Measurements from ENCODE around the gene TNPO3.

The TNPO3 gene

DNA sequence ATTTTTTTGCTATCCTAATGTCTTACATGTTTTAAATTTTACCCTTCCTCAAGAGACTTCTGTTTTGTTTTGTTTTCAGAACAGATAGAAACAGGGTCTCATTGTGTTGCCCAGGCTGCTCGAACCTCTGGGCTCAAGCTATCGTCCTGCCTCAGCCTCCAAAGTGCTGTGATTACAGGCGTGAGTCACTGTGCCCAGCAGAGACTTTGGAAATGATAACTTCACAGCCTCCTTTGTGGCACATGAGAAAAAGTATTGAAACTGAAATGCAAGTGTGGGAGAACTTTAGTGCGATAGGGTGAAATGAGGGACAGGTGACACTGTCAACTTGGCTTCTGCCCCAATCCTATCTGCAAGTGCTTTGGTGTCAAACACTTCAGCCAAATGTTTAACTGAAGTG, 95.6 kb downstream of the TNPO3 start:
- H3K4me3 ChIP-seq (ENCODE audit: control insufficient read depth, low read depth, low read length), result no peak overlapping the region
- no peak for DNase-seq (ENCODE audit: low read depth)
- TF ChIP-seq, protein P1, sequence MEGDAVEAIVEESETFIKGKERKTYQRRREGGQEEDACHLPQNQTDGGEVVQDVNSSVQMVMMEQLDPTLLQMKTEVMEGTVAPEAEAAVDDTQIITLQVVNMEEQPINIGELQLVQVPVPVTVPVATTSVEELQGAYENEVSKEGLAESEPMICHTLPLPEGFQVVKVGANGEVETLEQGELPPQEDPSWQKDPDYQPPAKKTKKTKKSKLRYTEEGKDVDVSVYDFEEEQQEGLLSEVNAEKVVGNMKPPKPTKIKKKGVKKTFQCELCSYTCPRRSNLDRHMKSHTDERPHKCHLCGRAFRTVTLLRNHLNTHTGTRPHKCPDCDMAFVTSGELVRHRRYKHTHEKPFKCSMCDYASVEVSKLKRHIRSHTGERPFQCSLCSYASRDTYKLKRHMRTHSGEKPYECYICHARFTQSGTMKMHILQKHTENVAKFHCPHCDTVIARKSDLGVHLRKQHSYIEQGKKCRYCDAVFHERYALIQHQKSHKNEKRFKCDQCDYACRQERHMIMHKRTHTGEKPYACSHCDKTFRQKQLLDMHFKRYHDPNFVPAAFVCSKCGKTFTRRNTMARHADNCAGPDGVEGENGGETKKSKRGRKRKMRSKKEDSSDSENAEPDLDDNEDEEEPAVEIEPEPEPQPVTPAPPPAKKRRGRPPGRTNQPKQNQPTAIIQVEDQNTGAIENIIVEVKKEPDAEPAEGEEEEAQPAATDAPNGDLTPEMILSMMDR (IDR thresholded peaks at IDR 0.05; ENCODE audit: control insufficient read depth, insufficient read depth, low read depth, low read length, missing control alignments), result no peak

DNA sequence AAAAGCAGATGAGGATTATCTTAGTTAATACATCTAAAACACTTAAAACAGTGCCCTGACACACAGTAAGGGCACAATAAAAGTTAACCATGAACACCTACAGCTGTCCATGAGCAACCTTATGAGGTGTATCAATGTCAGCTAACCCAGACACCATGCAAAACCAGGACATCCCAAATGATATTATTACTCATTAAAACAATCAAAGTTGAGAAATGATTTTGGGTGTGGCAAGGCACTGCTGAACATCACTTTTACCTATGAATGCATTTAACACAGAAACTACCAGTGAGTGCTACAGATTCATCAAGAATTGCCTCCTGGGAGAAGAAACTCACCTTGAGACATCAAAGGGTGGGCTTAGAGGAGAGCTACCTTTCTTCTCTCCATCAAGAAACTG, 98.9 kb downstream of the TNPO3 start:
- no peak for DNase-seq (ENCODE audit: low read depth)
- TF ChIP-seq, protein P1 (IDR thresholded peaks at IDR 0.05; ENCODE audit: control insufficient read depth, insufficient read depth, low read depth, low read length, missing control alignments), result no peak
- no peak overlapping the region for H3K4me3 ChIP-seq (ENCODE audit: control insufficient read depth, low read depth, low read length)

DNA sequence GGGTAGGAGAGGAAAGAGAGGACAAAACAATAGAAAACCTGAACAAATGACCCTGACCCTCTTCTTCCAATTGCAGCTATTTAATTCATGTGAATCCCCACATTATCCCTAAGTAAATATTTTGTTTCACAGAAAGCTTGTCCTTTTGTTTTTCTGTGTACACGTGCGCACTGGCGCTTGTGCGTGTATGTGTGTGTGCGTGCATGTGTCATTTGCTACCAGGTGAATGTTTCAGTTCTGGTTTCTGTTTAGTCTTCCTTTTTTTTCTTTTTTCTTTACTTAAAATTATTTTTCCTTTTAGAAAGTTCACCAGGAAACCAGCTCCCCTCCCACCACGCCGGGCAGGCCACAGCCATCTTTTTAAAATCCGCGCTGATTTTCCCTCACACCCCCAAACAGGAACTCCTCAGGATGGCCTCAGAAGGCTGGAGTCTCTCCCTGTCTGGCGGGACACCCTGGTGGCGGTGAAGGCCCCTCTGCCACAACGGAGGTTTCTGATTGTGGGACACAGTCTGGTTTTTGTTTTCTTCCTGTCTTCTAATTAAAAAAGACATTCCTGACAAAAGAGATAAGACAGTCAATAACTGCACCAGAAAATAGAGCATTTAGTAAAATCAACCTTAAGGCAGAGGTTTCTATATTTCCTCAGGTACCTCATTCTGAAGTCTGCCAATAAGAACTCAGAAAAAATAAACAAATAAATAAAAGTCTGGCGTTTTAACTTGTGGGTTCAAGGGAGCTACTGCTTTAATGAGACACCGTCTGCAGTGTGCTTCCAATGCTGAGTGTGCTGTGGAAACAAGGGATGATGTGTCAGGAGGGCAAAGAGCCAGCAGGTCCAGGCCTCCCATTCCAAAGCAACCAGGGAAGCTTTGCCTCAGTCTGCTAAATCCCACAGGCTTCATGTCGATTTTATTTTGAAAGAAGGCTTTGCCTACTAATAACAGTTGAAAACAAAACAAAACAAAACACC, 99.8 kb downstream of the TNPO3 start:
- peak; percentile 40 for DNase-seq (ENCODE audit: low read depth)
- no peak overlapping the region for H3K4me3 ChIP-seq (ENCODE audit: control insufficient read depth, low read depth, low read length)
- TF ChIP-seq, protein P1 (IDR thresholded peaks at IDR 0.05; ENCODE audit: control insufficient read depth, insufficient read depth, low read depth, low read length, missing control alignments), result no peak

DNA sequence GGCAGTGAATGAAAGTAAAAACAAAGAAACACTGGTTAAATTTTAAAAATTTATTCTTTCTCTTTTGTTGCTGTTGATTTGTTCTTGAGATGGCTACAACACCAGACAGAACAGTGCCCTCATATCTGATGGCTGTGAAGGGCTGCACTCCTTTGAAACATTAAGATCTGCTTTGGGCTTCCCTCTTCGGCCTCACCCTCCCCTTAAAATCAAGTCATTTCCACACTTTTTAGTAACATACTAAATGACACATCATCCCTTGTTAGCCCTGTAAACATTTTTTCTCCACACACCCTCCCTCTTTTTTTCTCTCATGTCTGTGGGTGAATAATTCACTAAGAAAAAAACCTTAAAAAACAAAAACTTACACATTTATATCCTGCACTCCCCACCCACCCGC, 100.8 kb downstream of the TNPO3 start:
- no peak for DNase-seq (ENCODE audit: low read depth)
- no peak overlapping the region for H3K4me3 ChIP-seq (ENCODE audit: control insufficient read depth, low read depth, low read length)
- TF ChIP-seq, protein P1 (IDR thresholded peaks at IDR 0.05; ENCODE audit: control insufficient read depth, insufficient read depth, low read depth, low read length, missing control alignments), result no peak

DNA sequence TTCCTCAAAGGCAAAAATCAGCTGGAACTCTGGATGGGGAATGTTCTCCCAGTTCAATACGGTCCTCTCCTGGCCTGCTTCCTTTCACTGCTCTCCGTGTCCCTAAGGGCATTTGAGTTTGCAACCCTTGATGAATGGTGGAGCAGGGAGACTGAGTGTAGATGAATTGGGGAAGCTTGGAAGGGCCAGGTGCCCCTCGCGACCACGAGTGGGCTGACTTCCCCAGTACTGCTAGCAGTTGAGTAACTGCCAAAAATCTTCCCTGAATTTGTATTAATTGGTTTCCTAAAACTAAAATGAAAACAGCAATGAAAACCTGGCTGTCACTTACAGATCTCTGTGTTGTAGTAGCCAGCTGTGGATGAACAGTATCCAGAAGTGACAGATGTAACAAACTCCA, 103.6 kb downstream of the TNPO3 start:
- TF ChIP-seq, protein P1 (IDR thresholded peaks at IDR 0.05; ENCODE audit: control insufficient read depth, insufficient read depth, low read depth, low read length, missing control alignments), result no peak
- H3K4me3 ChIP-seq (ENCODE audit: control insufficient read depth, low read depth, low read length), result no peak overlapping the region
- no peak for DNase-seq (ENCODE audit: low read depth)

DNA sequence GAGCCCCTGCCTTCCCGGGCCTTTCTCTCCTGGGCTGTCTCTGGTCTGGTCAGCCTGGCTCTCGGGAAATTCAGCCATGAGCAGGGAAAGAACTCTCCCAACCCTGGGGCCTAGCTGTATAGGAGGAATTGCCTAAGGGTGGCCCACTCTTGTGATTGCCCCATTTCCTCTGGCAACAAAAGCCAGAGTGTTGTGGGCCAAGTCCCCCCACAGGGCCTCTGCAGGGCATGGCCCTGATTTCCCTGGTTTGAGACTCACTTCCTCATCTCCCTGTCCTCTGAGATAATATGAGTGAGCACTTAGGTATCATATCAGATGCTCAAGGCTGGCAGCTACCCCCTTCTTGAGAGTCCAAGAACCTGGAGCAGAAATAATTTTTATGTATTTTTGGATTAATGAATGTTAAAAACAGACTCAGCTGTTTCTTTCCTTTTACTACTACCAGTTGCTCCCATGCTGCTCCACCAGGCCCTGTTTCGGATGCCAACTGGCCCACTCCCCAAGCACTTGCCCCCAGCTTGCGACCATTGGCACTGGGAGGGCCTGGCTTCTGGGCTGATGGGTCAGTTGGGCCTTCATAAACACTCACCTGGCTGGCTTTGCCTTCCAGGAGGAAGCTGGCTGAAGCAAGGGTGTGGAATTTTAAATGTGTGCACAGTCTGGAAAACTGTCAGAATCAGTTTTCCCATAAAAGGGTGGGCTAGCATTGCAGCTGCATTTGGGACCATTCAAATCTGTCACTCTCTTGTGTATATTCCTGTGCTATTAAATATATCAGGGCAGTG, 105.7 kb downstream of the TNPO3 start:
- DNase-seq (ENCODE audit: low read depth), result no peak
- TF ChIP-seq, protein P1 (IDR thresholded peaks at IDR 0.05; ENCODE audit: control insufficient read depth, insufficient read depth, low read depth, low read length, missing control alignments), result no peak
- no peak overlapping the region for H3K4me3 ChIP-seq (ENCODE audit: control insufficient read depth, low read depth, low read length)

Measured in AG09309 (cell line).